Measurements from ENCODE around the gene RTN4IP1. TPM values are rescaled to one million over a fixed set of nuclear protein-coding genes. Genes with fewer than 3 reads are reported as not detected.

The RTN4IP1 gene
- total and polyA plus RNA-seq, 2 of the 13 experiments (the other 11 are each of a cell fraction or from before 2014, with no cell fraction given): 5.5 to 17.2 TPM

GRCh38 chr6:106540907-106541306 is 88.4 kb downstream of the RTN4IP1 start (continued):
- TF ChIP-seq ARID5B (CRISPR knock-in tag; IDR thresholded peaks at IDR 0.05) (peak; percentile 43; the same call in 1 of the 2 replicates), FOXP1 (IDR thresholded peaks at IDR 0.05) (no peak), FOXP1 (CRISPR knock-in tag; IDR thresholded peaks at IDR 0.05) (no peak), ZNF614 (CRISPR knock-in tag; IDR thresholded peaks at IDR 0.05; ENCODE audit: borderline replicate concordance) (no peak), ZNF34 (CRISPR knock-in tag; IDR thresholded peaks at IDR 0.05; ENCODE audit: borderline replicate concordance) (no peak), JUNB (CRISPR knock-in tag; IDR thresholded peaks at IDR 0.05; ENCODE audit: borderline replicate concordance) (no peak), PPARG (CRISPR knock-in tag; conservative IDR thresholded peaks at IDR 0.05) (peak; percentile 77; the same call in 1 of the 2 replicates), ZMAT5 (CRISPR knock-in tag; IDR thresholded peaks at IDR 0.05; ENCODE audit: borderline replicate concordance, low read depth) (no peak), POLR2A (IDR thresholded peaks at IDR 0.05; ENCODE audit: insufficient read depth in 1 of 2, low read depth in 2 of 2, low read length in 2 of 2) (no peak), MAF1 (CRISPR knock-in tag; IDR thresholded peaks at IDR 0.05; ENCODE audit: borderline replicate concordance) (no peak), ZSCAN5A (CRISPR knock-in tag; IDR thresholded peaks at IDR 0.05; ENCODE audit: borderline replicate concordance) (no peak), HMG20A (CRISPR knock-in tag; IDR thresholded peaks at IDR 0.05; ENCODE audit: borderline replicate concordance) (no peak), ZNF337 (CRISPR knock-in tag; IDR thresholded peaks at IDR 0.05; ENCODE audit: borderline replicate concordance, low read depth) (no peak), CEBPB (IDR thresholded peaks at IDR 0.05; ENCODE audit: borderline replicate concordance, low read depth, low read length) (peak; percentile 81), ZNF605 (CRISPR knock-in tag; IDR thresholded peaks at IDR 0.05) (no peak), NR3C1 (CRISPR knock-in tag; IDR thresholded peaks at IDR 0.05) (no peak), ZNF850 (CRISPR knock-in tag; conservative IDR thresholded peaks at IDR 0.05) (no peak), SKI (IDR thresholded peaks at IDR 0.05; ENCODE audit: partially characterized antibody) (no peak), ZNF761 (CRISPR knock-in tag; conservative IDR thresholded peaks at IDR 0.05) (no peak), ZFY (CRISPR knock-in tag; IDR thresholded peaks at IDR 0.05) (no peak), ZNF343 (CRISPR knock-in tag; IDR thresholded peaks at IDR 0.05) (no peak), PITX1 (CRISPR knock-in tag; IDR thresholded peaks at IDR 0.05) (no peak), MBNL3 (CRISPR knock-in tag; conservative IDR thresholded peaks at IDR 0.05) (no peak), NFIB (CRISPR knock-in tag; IDR thresholded peaks at IDR 0.05; ENCODE audit: borderline replicate concordance) (no peak), PATZ1 (CRISPR knock-in tag; IDR thresholded peaks at IDR 0.05) (0 out of 2 replicates have a peak, but pooled peaks have one; percentile 28)

Data from HepG2 (cell line).